Parathyroid adenoma (tissue), 2 donors: ENCODE results near the gene DGKD.
"Not testable (repeated sequence)": the region's sequence is repeated elsewhere in the genome, so short reads cannot be mapped to it uniquely, and the experiment has no call there.

Experiments used
- H2AFZ ChIP-seq: fragments of 300-600 bp; sonication (generic); one replicate; pipeline ENCODE4 v1.7.0; 2017; ENCODE audit warnings: antibody characterized with exemption, mild to moderate bottlenecking
- H3K27ac ChIP-seq: fragments of 300-600 bp; sonication (generic); one replicate; pipeline ENCODE4 v1.7.0; 2017
- H3K27me3 ChIP-seq: fragments of 300-600 bp; sonication (generic); one replicate; pipeline ENCODE4 v1.7.0; 2017; ENCODE audit warnings: low read length; ENCODE audit not compliant: control insufficient read depth, insufficient read depth
- H3K36me3 ChIP-seq: fragments of 300-600 bp; sonication (generic); one replicate; pipeline ENCODE4 v1.7.0; 2017; ENCODE audit warnings: low read length; ENCODE audit not compliant: control insufficient read depth, insufficient read depth
- H3K4me1 ChIP-seq: fragments of 300-600 bp; sonication (generic); one replicate; pipeline ENCODE4 v1.7.0; 2017; ENCODE audit warnings: control low read depth
- H3K4me2 ChIP-seq: fragments of 300-600 bp; sonication (generic); one replicate; pipeline ENCODE4 v1.7.0; 2017; ENCODE audit warnings: low read length
- H3K4me3 ChIP-seq: fragments of 300-600 bp; sonication (generic); one replicate; pipeline ENCODE4 v1.7.0; 2017; ENCODE audit warnings: low read depth, low read length
- H3K79me2 ChIP-seq: fragments of 300-600 bp; sonication (generic); one replicate; pipeline ENCODE4 v1.7.0; 2017; ENCODE audit warnings: control low read depth
- H3K9ac ChIP-seq: fragments of 300-600 bp; sonication (generic); one replicate; pipeline ENCODE4 v1.7.0; 2017; ENCODE audit warnings: mild to moderate bottlenecking
- H3K9me3 ChIP-seq: fragments of 300-600 bp; sonication (generic); one replicate; pipeline ENCODE4 v1.7.0; 2017; ENCODE audit warnings: low read length; ENCODE audit not compliant: control insufficient read depth
- TF ChIP-seq, protein P1 (sequence below): fragments of 300-600 bp; sonication (generic); IDR thresholded peaks from one replicate; pipeline ENCODE4 v1.7.0; 2017; ENCODE audit warnings: antibody characterized with exemption, mild to moderate bottlenecking
- donor health status: primary hyperparathyroidism.

Gene DGKD

DNA sequence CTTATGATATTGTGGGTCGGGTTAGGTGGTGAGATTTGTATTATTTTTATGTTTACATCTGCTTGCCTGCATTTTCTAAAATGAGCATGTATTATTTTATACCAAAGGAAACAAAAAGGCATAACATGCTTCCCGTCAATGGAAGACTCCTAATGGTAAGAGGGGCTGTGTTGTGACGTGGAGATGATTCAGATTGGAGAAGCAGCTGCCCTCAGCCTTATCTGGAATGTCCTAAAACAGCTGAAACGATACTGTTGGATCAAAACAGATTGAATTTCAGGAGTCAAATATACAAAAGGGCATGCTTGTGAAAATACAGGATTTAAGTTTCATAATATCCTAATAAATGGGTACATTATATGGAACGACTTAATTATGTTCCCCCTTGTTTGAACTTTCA, 19.0 kb downstream of the DGKD start:
- H3K4me2 ChIP-seq, result no peak overlapping the region
- H3K27ac ChIP-seq, result no peak overlapping the region
- no peak overlapping the region for H2AFZ ChIP-seq
- H3K4me3 ChIP-seq, result no peak overlapping the region
- no peaks in the 10 kb centered on the region for H3K36me3 ChIP-seq
- H3K27me3 ChIP-seq, result no peaks in the 10 kb centered on the region
- no peaks in the 10 kb centered on the region for H3K4me1 ChIP-seq
- H3K79me2 ChIP-seq, result peaks cover 5% of the 10 kb centered on the region
- H3K9ac ChIP-seq, result no peak overlapping the region
- TF ChIP-seq, protein P1, sequence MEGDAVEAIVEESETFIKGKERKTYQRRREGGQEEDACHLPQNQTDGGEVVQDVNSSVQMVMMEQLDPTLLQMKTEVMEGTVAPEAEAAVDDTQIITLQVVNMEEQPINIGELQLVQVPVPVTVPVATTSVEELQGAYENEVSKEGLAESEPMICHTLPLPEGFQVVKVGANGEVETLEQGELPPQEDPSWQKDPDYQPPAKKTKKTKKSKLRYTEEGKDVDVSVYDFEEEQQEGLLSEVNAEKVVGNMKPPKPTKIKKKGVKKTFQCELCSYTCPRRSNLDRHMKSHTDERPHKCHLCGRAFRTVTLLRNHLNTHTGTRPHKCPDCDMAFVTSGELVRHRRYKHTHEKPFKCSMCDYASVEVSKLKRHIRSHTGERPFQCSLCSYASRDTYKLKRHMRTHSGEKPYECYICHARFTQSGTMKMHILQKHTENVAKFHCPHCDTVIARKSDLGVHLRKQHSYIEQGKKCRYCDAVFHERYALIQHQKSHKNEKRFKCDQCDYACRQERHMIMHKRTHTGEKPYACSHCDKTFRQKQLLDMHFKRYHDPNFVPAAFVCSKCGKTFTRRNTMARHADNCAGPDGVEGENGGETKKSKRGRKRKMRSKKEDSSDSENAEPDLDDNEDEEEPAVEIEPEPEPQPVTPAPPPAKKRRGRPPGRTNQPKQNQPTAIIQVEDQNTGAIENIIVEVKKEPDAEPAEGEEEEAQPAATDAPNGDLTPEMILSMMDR, result no peak
- no peaks in the 10 kb centered on the region for H3K9me3 ChIP-seq

- H3K36me3 ChIP-seq, H3K9ac ChIP-seq, H3K27me3 ChIP-seq, H3K4me3 ChIP-seq, H3K27ac ChIP-seq, H3K4me2 ChIP-seq, H3K9me3 ChIP-seq, H3K4me1 ChIP-seq, H3K79me2 ChIP-seq, H2AFZ ChIP-seq: not testable (repeated sequence)
These were observed 20.5 kb downstream of the DGKD start for GRCh38 chr2:233374776-233375175.

GRCh38 chr2:233375490-233376314, 21.4 kb downstream of the DGKD start:
- peaks cover 15% of the 10 kb centered on the region for H3K79me2 ChIP-seq
- H3K4me3 ChIP-seq, result no peak overlapping the region
- H3K36me3 ChIP-seq, result no peaks in the 10 kb centered on the region
- TF ChIP-seq, protein P1, result no peak
- no peak overlapping the region for H3K9ac ChIP-seq
- H3K9me3 ChIP-seq, result no peaks in the 10 kb centered on the region
- H2AFZ ChIP-seq, result no peak overlapping the region
- no peaks in the 10 kb centered on the region for H3K27me3 ChIP-seq
- no peak overlapping the region for H3K27ac ChIP-seq
- no peaks in the 10 kb centered on the region for H3K4me1 ChIP-seq
- no peak overlapping the region for H3K4me2 ChIP-seq

GRCh38 chr2:233379034-233379433, 24.7 kb downstream of the DGKD start:
- Histone ChIP-seq H3K4me1 (no peaks in the 10 kb centered on the region), H3K27me3 (no peaks in the 10 kb centered on the region), H3K4me2 (no peak overlapping the region), H3K36me3 (no peaks in the 10 kb centered on the region), H3K27ac (no peak overlapping the region), H3K9ac (no peak overlapping the region), H3K79me2 (peaks cover 13% of the 10 kb centered on the region), H2AFZ (no peak overlapping the region), H3K9me3 (no peaks in the 10 kb centered on the region), H3K4me3 (no peak overlapping the region)
- TF ChIP-seq, protein P1, result no peak

DNA sequence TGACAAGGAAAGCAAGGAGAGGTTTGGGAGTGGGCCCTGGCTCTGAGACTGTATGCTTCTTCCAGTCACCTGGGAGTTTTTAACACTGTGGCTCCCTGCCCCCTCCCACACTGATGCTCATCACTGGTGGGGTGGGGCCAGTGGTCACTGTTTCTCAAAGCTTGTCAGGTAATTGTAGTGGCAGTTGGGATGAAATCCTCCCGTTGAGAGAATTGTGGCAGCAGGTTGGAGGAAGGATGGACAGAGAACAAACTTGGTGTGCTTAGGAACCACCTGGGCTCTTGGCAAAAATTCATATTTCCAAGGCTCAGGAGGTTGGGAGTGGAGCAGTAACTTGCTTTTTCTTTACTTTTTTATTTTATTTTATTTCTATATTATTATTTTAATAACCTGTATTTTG, 25.1 kb downstream of the DGKD start:
- Histone ChIP-seq H3K27ac (no peak overlapping the region), H3K4me2 (no peak overlapping the region), H3K79me2 (peaks cover 13% of the 10 kb centered on the region), H3K9me3 (no peaks in the 10 kb centered on the region), H2AFZ (no peak overlapping the region), H3K27me3 (no peaks in the 10 kb centered on the region), H3K4me3 (no peak overlapping the region), H3K9ac (no peak overlapping the region), H3K4me1 (no peaks in the 10 kb centered on the region), H3K36me3 (no peaks in the 10 kb centered on the region)
- TF ChIP-seq, protein P1, result no peak
